Loucy (cell line): ENCODE data around the gene PLCG1.
"Not testable (repeated sequence)": the region's sequence is repeated elsewhere in the genome, so short reads cannot be mapped to it uniquely, and the experiment has no call there.

Experiments used
- H2AFZ ChIP-seq: fragments of 200-600 bp; sonication (generic); 2 replicates; pipeline ENCODE4 v1.6.0; 2016; ENCODE audit warnings: antibody characterized with exemption, mild to moderate bottlenecking, low read length, moderate library complexity
- H3F3A ChIP-seq: fragments of 200-600 bp; 2 replicates; pipeline ENCODE4 v1.6.0; 2016; ENCODE audit warnings: antibody characterized with exemption, low read depth, mild to moderate bottlenecking
- H3K27me3 ChIP-seq: fragments of 200-600 bp; sonication (generic); 2 replicates; pipeline ENCODE4 v1.6.1; 2014; ENCODE audit warnings: low read length, mild to moderate bottlenecking; ENCODE audit not compliant: insufficient read depth, poor library complexity, severe bottlenecking
- H3K36me3 ChIP-seq: fragments of 200-600 bp; sonication (generic); 2 replicates; pipeline ENCODE4 v1.6.1; 2016; ENCODE audit warnings: low read length; ENCODE audit not compliant: insufficient read depth
- H3K4me1 ChIP-seq: fragments of 200-600 bp; sonication (generic); 2 replicates; pipeline ENCODE4 v1.5.1; 2014; ENCODE audit warnings: low read length, mild to moderate bottlenecking; ENCODE audit not compliant: insufficient read depth, poor library complexity, severe bottlenecking
- H3K4me2 ChIP-seq: fragments of 200-600 bp; sonication (generic); 2 replicates; pipeline ENCODE4 v1.6.0; 2014; ENCODE audit warnings: antibody characterized with exemption, low read length, low read depth, mild to moderate bottlenecking; ENCODE audit not compliant: poor library complexity, severe bottlenecking
- H3K4me3 ChIP-seq: fragments of 200-600 bp; sonication (generic); 2 replicates; pipeline ENCODE4 v1.5.1; 2014; ENCODE audit warnings: low read length, mild to moderate bottlenecking, mixed read lengths; ENCODE audit not compliant: poor library complexity, severe bottlenecking
- H3K79me2 ChIP-seq: fragments of 200-600 bp; sonication (generic); 2 replicates; pipeline ENCODE4 v1.6.1; 2014; ENCODE audit warnings: low read length; ENCODE audit not compliant: insufficient read depth
- H3K9ac ChIP-seq: fragments of 200-600 bp; sonication (generic); 2 replicates; pipeline ENCODE4 v1.6.0; 2014; ENCODE audit warnings: mild to moderate bottlenecking, low read depth, low read length, moderate library complexity; ENCODE audit not compliant: poor library complexity, severe bottlenecking
- H3K9me2 ChIP-seq: fragments of 200-600 bp; sonication (generic); replicated peaks from 2 replicates; pipeline ENCODE4 v1.6.1; 2016; ENCODE audit warnings: low read depth, low read length, mixed read lengths
- H3K9me3 ChIP-seq: fragments of 200-600 bp; sonication (generic); 2 replicates; pipeline ENCODE4 v1.6.1; 2014; ENCODE audit warnings: mild to moderate bottlenecking, antibody characterized with exemption, low read length, low read depth; ENCODE audit not compliant: insufficient read depth
- H4K20me1 ChIP-seq: fragments of 200-600 bp; sonication (generic); 2 replicates; pipeline ENCODE4 v1.6.0; 2014; ENCODE audit warnings: antibody characterized with exemption, low read length, mild to moderate bottlenecking; ENCODE audit not compliant: insufficient read depth, poor library complexity, severe bottlenecking
- CTCF ChIP-seq: fragments of 200-600 bp; sonication (generic); conservative IDR thresholded peaks from 2 replicates; pipeline ENCODE4 v1.5.1; 2014; ENCODE audit warnings: mild to moderate bottlenecking, antibody characterized with exemption, low read length
- EZH2phosphoT487 ChIP-seq: fragments of 200-600 bp; IDR thresholded peaks from 2 replicates; pipeline ENCODE4 v1.6.1; 2018; ENCODE audit warnings: antibody characterized with exemption, mild to moderate bottlenecking, moderate library complexity, borderline replicate concordance

The PLCG1 gene

GRCh38 chr20:41124451-41125094, 12.8 kb upstream of the PLCG1 start:
- H3K4me1 ChIP-seq = no peaks in the 10 kb centered on the region
- peaks cover 53% of the 10 kb centered on the region; the same call in 1 of the 2 replicates for H3K36me3 ChIP-seq
- no peak for TF ChIP-seq EZH2phosphoT487
- no peak for TF ChIP-seq CTCF

GRCh38 chr20:41125530-41126457, 11.5 kb upstream of the PLCG1 start:
- H3K36me3 ChIP-seq = peaks cover 43% of the 10 kb centered on the region; the same call in 1 of the 2 replicates

More at GRCh38 chr20:41124451-41125094, 12.8 kb upstream of the PLCG1 start:
- Histone ChIP-seq H3K27me3 (no peaks in the 10 kb centered on the region), H3K4me2 (no peak overlapping the region), H3F3A (no peaks in the 10 kb centered on the region), H3K4me3 (no peak overlapping the region), H3K9ac (no peak overlapping the region), H3K79me2 (no peaks in the 10 kb centered on the region), H3K9me2 (no peaks in the 10 kb centered on the region), H3K9me3 (no peaks in the 10 kb centered on the region), H2AFZ (no peak overlapping the region), H4K20me1 (no peaks in the 10 kb centered on the region)

GRCh38 chr20:41126719-41127118, 10.6 kb upstream of the PLCG1 start:
- no peaks in the 10 kb centered on the region for H3F3A ChIP-seq
- H3K27me3 ChIP-seq = no peaks in the 10 kb centered on the region
- no peaks in the 10 kb centered on the region for H3K9me3 ChIP-seq
- H3K4me1 ChIP-seq = no peaks in the 10 kb centered on the region
- no peak for TF ChIP-seq EZH2phosphoT487
- no peak for TF ChIP-seq CTCF
- H2AFZ ChIP-seq = no peak overlapping the region
- no peaks in the 10 kb centered on the region for H3K79me2 ChIP-seq
- no peaks in the 10 kb centered on the region for H3K9me2 ChIP-seq
- no peaks in the 10 kb centered on the region for H4K20me1 ChIP-seq
- no peak overlapping the region for H3K9ac ChIP-seq
- H3K36me3 ChIP-seq = peaks cover 34% of the 10 kb centered on the region; the same call in 1 of the 2 replicates
- no peak overlapping the region for H3K4me3 ChIP-seq
- H3K4me2 ChIP-seq = no peak overlapping the region

More at GRCh38 chr20:41125530-41126457, 11.5 kb upstream of the PLCG1 start:
- no peaks in the 10 kb centered on the region for H3K9me2 ChIP-seq
- no peaks in the 10 kb centered on the region for H3F3A ChIP-seq
- H4K20me1 ChIP-seq = no peaks in the 10 kb centered on the region
- H3K4me1 ChIP-seq = no peaks in the 10 kb centered on the region
- H3K27me3 ChIP-seq = no peaks in the 10 kb centered on the region
- no peaks in the 10 kb centered on the region for H3K9me3 ChIP-seq
- no peak for TF ChIP-seq CTCF
- no peak for TF ChIP-seq EZH2phosphoT487
- H3K9ac ChIP-seq = no peak overlapping the region
- no peak overlapping the region for H2AFZ ChIP-seq
- no peaks in the 10 kb centered on the region for H3K79me2 ChIP-seq
- no peak overlapping the region for H3K4me2 ChIP-seq
- no peak overlapping the region for H3K4me3 ChIP-seq

- H3K9me3 ChIP-seq, H3K9me2 ChIP-seq, H3K79me2 ChIP-seq, H3K4me1 ChIP-seq, H2AFZ ChIP-seq, H3K4me2 ChIP-seq, H3K27me3 ChIP-seq, H3K9ac ChIP-seq, H3F3A ChIP-seq, H4K20me1 ChIP-seq, H3K4me3 ChIP-seq: not testable (repeated sequence)
- peaks cover 18% of the 10 kb centered on the region; the same call in 1 of the 2 replicates for H3K36me3 ChIP-seq
These were observed 9.0 kb upstream of the PLCG1 start for GRCh38 chr20:41128317-41128716.
